Motor neuron (in vitro differentiated cells): ENCODE results near the gene NKAP. TPM values are rescaled to one million over a fixed set of nuclear protein-coding genes. Genes with fewer than 3 reads are reported as not detected.
"Not testable (repeated sequence)": the region's sequence is repeated elsewhere in the genome, so short reads cannot be mapped to it uniquely, and the experiment has no call there.

Experiments
- ATAC-seq, 8 experiments: fragments of 200-7000 bp; cut with Tn5 transposase; replicated peaks in 6 of 8; 2 replicates each; pipeline ENCODE4 v1.8.0; 2021; ENCODE audit warnings: mild to moderate bottlenecking in 8 of 8, moderate library complexity in 8 of 8
- H3K27ac ChIP-seq, 2 donors: fragments of 250-450 bp; sonication (Bioruptor Pico); 2 replicates each; pipeline ENCODE4 v1.9.0; 2021; ENCODE audit warnings: antibody characterized with exemption in 2 of 2, mild to moderate bottlenecking in 2 of 2, moderate library complexity in 1 of 2
- H3K4me1 ChIP-seq, 2 donors: fragments of 250-450 bp; sonication (Bioruptor Pico); replicated peaks in 1 of 2; 2 replicates each; pipeline ENCODE4 v1.6.1; 2021; ENCODE audit warnings: antibody characterized with exemption in 2 of 2, mild to moderate bottlenecking in 2 of 2, moderate library complexity in 1 of 2
- H3K4me3 ChIP-seq, 5 donors: fragments of 250-450 bp; sonication (Bioruptor Pico); 2 replicates each; pipeline ENCODE4 v1.9.0; 2021; ENCODE audit warnings: antibody characterized with exemption in 5 of 5, mild to moderate bottlenecking in 5 of 5, moderate library complexity in 4 of 5
- WGBS, 10 experiments: fragments of 450-650 bp; shearing (Covaris generic); methylation state at CpG; one replicate each; pipeline ENCODE4 v1.0.0; 2022; 5-methylcytosine and 5-hydroxymethylcytosine counted together
- in situ Hi-C, 9 experiments: fragments of 400-800 bp; cut with MboI; loops; one replicate each; pipeline ENCODE4 v1.15.0; 2021; ENCODE audit warnings: low sequenced_read_pairs in 9 of 9, low pct_unique_long_range_greater_than_20kb in 2 of 9; ENCODE audit not compliant: unreplicated experiment in 9 of 9
- total RNA-seq, 8 experiments: library from RNA; unstranded; fragments of 300-600 nt; gene quantifications; 2 replicates each; pipeline versions ENCODE4 v1.2.3 to v1.2.4, GENCODE V29; 2022

Gene NKAP
- total RNA-seq = 10 to 100 TPM in 3 of 8 experiments, 1 to 10 TPM in 5; 6.9 to 12.7 (median 9.4) TPM

GRCh38 chrX:119943185-119943988 is at the start of gene NKAP:
Gene NKAP, minus strand, starts transcription at chrX:119943751. Its CDS starts 146 bp downstream, at chrX:119943605.
- Histone ChIP-seq H3K4me1 (peaks cover 0 to 8% of the 10 kb centered on the region in 2 donors), H3K27ac (peak within 1 kb of the TSS; percentile 91 to 99), H3K4me3 (peak within 1 kb of the TSS; percentile 55 to 93 (median 77))
- ATAC-seq = peak; percentile 89 to 95 (median 92)
- in situ Hi-C loops = no loop called here
- 0 to 24% methylated on average over 2 to 14 of the region's 59 CpGs; no CpG with 5 or more reads in 8 of the 10 experiments for WGBS, 10 experiments

DNA sequence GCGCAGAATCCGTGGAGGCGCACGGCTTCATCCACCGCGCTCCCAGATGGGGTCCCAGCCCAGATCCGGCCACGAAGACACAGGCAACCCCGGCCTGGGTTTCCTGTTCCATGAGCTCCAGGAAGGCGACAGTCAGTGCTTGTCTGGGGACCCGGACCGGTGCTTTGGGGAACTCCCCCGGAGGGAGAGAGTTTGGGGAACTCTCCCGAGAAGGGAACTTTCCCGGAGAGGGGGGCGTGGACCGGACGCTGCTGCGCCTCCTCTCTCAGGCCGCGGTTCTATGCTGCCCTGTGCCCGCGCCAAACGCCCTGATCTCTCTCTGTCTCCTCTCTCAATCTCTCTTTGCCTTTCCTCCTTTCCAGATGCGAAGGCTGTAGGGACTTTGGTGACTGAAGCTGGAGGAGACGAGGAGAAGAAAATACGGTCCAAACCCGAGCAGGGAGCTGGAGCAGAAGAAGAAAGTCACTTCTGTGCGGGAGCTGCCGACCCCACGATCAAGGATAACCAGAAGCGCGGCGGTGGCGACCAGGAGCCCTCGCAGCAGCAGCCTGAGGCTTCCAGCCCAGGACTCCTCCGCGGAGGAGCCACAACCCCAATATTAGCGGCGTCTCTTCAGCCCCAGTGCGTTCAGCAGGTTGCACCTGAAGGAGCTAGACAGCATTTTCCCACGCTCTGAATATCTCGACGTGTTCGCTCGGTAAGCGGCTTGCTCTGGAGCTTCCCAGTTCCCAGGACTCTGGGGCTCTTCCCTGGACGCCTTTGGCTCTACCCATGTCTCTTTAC is 47.6 kb upstream of the NKAP start:
- peak in 7 of 8 experiments; percentile 32 to 49 (median 44) for ATAC-seq
- no peak overlapping the region for H3K27ac ChIP-seq
- peak overlapping the region in 4 of 5 donors; percentile 10 to 20 (median 17) for H3K4me3 ChIP-seq
- WGBS, 10 experiments = 0 to 28% methylated on average over 3 to 20 of the region's 48 CpGs; no CpG with 5 or more reads in 8 of the 10 experiments
- in situ Hi-C loops = no loop called here
- H3K4me1 ChIP-seq = no peaks in the 10 kb centered on the region

GRCh38 chrX:119990556-119991004 is 47.0 kb upstream of the NKAP start:
- Histone ChIP-seq H3K4me1 (no peaks in the 10 kb centered on the region), H3K27ac (no peak overlapping the region), H3K4me3 (peak overlapping the region; percentile 9 to 20 (median 15))
- WGBS, 10 experiments = 0 to 34% methylated on average over 1 to 7 of the region's 34 CpGs; no CpG with 5 or more reads in 8 of the 10 experiments
- in situ Hi-C loops = no loop called here
- ATAC-seq = peak in 7 of 8 experiments; percentile 16 to 56 (median 53)

GRCh38 chrX:119989905-119990555 is 46.5 kb upstream of the NKAP start:
- in situ Hi-C loops = no loop called here
- H3K27ac ChIP-seq = no peak overlapping the region
- WGBS, 10 experiments = 0 to 29% methylated on average over 2 to 9 of the region's 18 CpGs; no CpG with 5 or more reads in 8 of the 10 experiments
- H3K4me1 ChIP-seq = no peaks in the 10 kb centered on the region
- H3K4me3 ChIP-seq = no peak overlapping the region
- peak in 1 of 8 experiments; percentile 44 for ATAC-seq

GRCh38 chrX:119986203-119986602 is 42.7 kb upstream of the NKAP start:
- WGBS, 10 experiments = 0 to 93% (median 71%) methylated on average over 2 to 3 of the region's 3 CpGs; no CpG with 5 or more reads in 4 of the 10 experiments
- Histone ChIP-seq H3K4me1 (no peaks in the 10 kb centered on the region), H3K27ac (no peak overlapping the region), H3K4me3 (no peak overlapping the region)
- in situ Hi-C loops = no loop called here
- no peak for ATAC-seq

GRCh38 chrX:119984652-119985051 is 41.1 kb upstream of the NKAP start:
- ATAC-seq = no peak
- H3K27ac ChIP-seq = no peak overlapping the region
- H3K4me1 ChIP-seq = no peaks in the 10 kb centered on the region
- H3K4me3 ChIP-seq = no peak overlapping the region
- 0 to 100% (median 36%) methylated on average over 1 to 4 of the region's 5 CpGs; no CpG with 5 or more reads in 4 of the 10 experiments for WGBS, 10 experiments
- in situ Hi-C loops = no loop called here

DNA sequence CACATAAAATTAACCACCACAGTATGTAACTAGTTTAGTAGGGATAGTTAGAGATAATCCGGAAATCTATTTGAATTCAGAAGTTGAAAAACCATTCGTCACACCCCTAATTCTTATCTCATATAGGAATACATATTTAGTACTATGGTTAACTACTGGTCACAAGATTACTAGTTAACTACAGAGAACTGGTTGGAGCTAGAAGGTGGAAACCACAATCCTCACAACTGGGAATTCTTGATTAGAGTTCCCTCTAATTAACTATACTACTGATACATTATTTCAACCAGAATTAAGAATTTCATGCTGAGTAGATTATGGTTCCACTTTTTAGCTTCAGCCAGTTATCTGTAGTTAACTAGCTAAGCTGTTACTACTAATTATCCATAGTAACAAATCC is 39.9 kb upstream of the NKAP start:
- Histone ChIP-seq H3K27ac (no peak overlapping the region), H3K4me1 (no peaks in the 10 kb centered on the region), H3K4me3 (no peak overlapping the region)
- 29 to 80% (median 37%) methylated on average over 1 to 2 of the region's 2 CpGs; no CpG with 5 or more reads in 6 of the 10 experiments for WGBS, 10 experiments
- in situ Hi-C loops = no loop called here
- ATAC-seq = no peak

GRCh38 chrX:119982145-119982544 is 38.6 kb upstream of the NKAP start:
- in situ Hi-C loops = no loop called here
- no peak overlapping the region for H3K4me3 ChIP-seq
- 29 to 100% (median 58%) methylated on average over 1 to 3 of the region's 3 CpGs; no CpG with 5 or more reads in 3 of the 10 experiments for WGBS, 10 experiments
- H3K27ac ChIP-seq = no peak overlapping the region
- H3K4me1 ChIP-seq = no peaks in the 10 kb centered on the region
- ATAC-seq = no peak

DNA sequence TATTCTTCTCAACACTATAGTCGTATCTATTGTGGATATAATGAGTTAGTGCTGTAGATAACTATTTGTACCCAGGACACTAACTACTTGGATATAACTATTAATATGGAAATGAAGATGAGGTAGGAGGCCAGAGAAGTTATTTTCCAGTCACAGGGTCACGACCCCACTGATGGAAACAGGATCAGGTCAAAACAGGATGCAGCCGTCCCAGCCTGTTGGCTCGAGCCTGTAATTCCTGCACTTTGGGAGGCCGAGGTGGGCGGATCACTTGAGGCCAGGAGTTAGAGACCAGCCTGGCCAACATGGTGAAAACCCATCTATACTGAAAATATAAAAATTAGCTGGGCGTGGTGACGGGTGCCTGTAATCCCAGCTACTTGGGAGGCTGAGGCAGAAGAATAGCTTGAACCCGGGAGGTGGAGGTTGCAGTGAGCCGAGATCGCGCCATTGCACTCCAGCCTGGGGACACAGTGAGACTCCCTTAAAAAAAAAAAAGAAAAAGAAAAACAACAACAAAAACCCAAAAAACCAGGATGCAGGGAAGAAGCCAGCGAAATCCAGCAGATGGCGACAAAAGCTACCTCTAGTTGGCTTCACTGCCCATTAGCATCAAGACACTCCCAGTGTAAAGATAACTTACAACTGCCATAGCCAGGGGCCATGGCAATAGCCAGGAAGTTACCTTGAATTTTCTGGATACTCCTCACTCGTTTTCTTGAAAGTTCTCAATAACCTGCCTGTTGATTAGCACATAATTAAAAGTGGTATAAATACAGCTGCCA is 37.9 kb upstream of the NKAP start:
- H3K4me1 ChIP-seq = no peaks in the 10 kb centered on the region
- H3K4me3 ChIP-seq = no peak overlapping the region
- WGBS, 10 experiments = 0 to 70% (median 26%) methylated on average over 1 to 14 of the region's 15 CpGs; no CpG with 5 or more reads in 1 of the 10 experiments
- in situ Hi-C loops = no loop called here
- no peak overlapping the region for H3K27ac ChIP-seq
- peak in 3 of 8 experiments; percentile 65 to 81 (median 77) for ATAC-seq

DNA sequence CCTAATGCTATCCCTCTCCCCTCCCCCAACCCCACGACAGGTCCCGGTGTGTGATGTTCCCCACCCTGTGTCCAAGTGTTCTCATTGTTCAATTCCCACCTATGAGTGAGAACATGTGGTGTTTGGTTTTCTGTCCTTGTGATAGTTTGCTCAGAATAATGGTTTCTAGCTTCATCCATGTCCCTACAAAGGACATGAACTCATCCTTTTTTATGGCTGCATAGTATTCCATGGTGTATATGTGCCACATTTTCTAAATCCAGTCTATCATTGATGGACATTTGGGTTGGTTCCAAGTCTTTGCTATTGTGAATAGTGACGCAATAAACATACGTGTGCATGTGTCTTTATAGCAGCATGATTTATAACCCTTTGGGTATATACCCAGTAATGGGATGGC is 33.6 kb upstream of the NKAP start:
- H3K4me3 ChIP-seq, H3K27ac ChIP-seq, H3K4me1 ChIP-seq, in situ Hi-C loops, ATAC-seq: not testable (repeated sequence)
- WGBS, 10 experiments = no CpG with 5 or more reads among the region's 4 CpGs

- in situ Hi-C loops = no loop called here
- 0 to 94% (median 40%) methylated on average over 1 to 4 of the region's 5 CpGs; no CpG with 5 or more reads in 4 of the 10 experiments for WGBS, 10 experiments
- Histone ChIP-seq H3K27ac (no peak overlapping the region), H3K4me3 (no peak overlapping the region), H3K4me1 (no peaks in the 10 kb centered on the region)
- ATAC-seq = no peak
These were observed 27.6 kb upstream of the NKAP start for GRCh38 chrX:119971184-119971583.

- in situ Hi-C loops = no loop called here
- 6 to 55% methylated on average over 3 to 5 of the region's 6 CpGs; no CpG with 5 or more reads in 8 of the 10 experiments for WGBS, 10 experiments
- no peak for ATAC-seq
- no peak overlapping the region for H3K4me3 ChIP-seq
- H3K4me1 ChIP-seq = no peaks in the 10 kb centered on the region
- H3K27ac ChIP-seq = no peak overlapping the region
These were observed 27.0 kb upstream of the NKAP start for GRCh38 chrX:119970574-119970973.
